ENCODE results near the gene NDEL1. TPM values are rescaled to one million over a fixed set of nuclear protein-coding genes. Genes with fewer than 3 reads are reported as not detected.

Gene NDEL1
- total and polyA plus RNA-seq, 9 of the 15 experiments (the other 6 are each of a cell fraction or from before 2014, with no cell fraction given): 0.86 to 30.5 (median 22.7) TPM

- TF ChIP-seq, protein P1, sequence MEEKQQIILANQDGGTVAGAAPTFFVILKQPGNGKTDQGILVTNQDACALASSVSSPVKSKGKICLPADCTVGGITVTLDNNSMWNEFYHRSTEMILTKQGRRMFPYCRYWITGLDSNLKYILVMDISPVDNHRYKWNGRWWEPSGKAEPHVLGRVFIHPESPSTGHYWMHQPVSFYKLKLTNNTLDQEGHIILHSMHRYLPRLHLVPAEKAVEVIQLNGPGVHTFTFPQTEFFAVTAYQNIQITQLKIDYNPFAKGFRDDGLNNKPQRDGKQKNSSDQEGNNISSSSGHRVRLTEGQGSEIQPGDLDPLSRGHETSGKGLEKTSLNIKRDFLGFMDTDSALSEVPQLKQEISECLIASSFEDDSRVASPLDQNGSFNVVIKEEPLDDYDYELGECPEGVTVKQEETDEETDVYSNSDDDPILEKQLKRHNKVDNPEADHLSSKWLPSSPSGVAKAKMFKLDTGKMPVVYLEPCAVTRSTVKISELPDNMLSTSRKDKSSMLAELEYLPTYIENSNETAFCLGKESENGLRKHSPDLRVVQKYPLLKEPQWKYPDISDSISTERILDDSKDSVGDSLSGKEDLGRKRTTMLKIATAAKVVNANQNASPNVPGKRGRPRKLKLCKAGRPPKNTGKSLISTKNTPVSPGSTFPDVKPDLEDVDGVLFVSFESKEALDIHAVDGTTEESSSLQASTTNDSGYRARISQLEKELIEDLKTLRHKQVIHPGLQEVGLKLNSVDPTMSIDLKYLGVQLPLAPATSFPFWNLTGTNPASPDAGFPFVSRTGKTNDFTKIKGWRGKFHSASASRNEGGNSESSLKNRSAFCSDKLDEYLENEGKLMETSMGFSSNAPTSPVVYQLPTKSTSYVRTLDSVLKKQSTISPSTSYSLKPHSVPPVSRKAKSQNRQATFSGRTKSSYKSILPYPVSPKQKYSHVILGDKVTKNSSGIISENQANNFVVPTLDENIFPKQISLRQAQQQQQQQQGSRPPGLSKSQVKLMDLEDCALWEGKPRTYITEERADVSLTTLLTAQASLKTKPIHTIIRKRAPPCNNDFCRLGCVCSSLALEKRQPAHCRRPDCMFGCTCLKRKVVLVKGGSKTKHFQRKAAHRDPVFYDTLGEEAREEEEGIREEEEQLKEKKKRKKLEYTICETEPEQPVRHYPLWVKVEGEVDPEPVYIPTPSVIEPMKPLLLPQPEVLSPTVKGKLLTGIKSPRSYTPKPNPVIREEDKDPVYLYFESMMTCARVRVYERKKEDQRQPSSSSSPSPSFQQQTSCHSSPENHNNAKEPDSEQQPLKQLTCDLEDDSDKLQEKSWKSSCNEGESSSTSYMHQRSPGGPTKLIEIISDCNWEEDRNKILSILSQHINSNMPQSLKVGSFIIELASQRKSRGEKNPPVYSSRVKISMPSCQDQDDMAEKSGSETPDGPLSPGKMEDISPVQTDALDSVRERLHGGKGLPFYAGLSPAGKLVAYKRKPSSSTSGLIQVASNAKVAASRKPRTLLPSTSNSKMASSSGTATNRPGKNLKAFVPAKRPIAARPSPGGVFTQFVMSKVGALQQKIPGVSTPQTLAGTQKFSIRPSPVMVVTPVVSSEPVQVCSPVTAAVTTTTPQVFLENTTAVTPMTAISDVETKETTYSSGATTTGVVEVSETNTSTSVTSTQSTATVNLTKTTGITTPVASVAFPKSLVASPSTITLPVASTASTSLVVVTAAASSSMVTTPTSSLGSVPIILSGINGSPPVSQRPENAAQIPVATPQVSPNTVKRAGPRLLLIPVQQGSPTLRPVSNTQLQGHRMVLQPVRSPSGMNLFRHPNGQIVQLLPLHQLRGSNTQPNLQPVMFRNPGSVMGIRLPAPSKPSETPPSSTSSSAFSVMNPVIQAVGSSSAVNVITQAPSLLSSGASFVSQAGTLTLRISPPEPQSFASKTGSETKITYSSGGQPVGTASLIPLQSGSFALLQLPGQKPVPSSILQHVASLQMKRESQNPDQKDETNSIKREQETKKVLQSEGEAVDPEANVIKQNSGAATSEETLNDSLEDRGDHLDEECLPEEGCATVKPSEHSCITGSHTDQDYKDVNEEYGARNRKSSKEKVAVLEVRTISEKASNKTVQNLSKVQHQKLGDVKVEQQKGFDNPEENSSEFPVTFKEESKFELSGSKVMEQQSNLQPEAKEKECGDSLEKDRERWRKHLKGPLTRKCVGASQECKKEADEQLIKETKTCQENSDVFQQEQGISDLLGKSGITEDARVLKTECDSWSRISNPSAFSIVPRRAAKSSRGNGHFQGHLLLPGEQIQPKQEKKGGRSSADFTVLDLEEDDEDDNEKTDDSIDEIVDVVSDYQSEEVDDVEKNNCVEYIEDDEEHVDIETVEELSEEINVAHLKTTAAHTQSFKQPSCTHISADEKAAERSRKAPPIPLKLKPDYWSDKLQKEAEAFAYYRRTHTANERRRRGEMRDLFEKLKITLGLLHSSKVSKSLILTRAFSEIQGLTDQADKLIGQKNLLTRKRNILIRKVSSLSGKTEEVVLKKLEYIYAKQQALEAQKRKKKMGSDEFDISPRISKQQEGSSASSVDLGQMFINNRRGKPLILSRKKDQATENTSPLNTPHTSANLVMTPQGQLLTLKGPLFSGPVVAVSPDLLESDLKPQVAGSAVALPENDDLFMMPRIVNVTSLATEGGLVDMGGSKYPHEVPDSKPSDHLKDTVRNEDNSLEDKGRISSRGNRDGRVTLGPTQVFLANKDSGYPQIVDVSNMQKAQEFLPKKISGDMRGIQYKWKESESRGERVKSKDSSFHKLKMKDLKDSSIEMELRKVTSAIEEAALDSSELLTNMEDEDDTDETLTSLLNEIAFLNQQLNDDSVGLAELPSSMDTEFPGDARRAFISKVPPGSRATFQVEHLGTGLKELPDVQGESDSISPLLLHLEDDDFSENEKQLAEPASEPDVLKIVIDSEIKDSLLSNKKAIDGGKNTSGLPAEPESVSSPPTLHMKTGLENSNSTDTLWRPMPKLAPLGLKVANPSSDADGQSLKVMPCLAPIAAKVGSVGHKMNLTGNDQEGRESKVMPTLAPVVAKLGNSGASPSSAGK (IDR thresholded peaks at IDR 0.05): no peak
- TF ChIP-seq ZNF695 (CRISPR knock-in tag; IDR thresholded peaks at IDR 0.05) (no peak), RB1 (IDR thresholded peaks at IDR 0.05; ENCODE audit: low read depth) (no peak), ZNF785 (CRISPR knock-in tag; IDR thresholded peaks at IDR 0.05) (no peak), ELF2 (CRISPR knock-in tag; IDR thresholded peaks at IDR 0.05) (no peak), EWSR1 (IDR thresholded peaks at IDR 0.05; ENCODE audit: borderline replicate concordance, low read depth, partially characterized antibody) (no peak), CREBBP (IDR thresholded peaks at IDR 0.05; ENCODE audit: low read depth, low read length) (no peak), NFIX (CRISPR knock-in tag; IDR thresholded peaks at IDR 0.05; ENCODE audit: low read depth) (no peak), RAD21 (CRISPR knock-in tag; conservative IDR thresholded peaks at IDR 0.05 in 1 of 2, IDR thresholded peaks at IDR 0.05 in 1 of 2) (no peak), ZNF280B (CRISPR knock-in tag; IDR thresholded peaks at IDR 0.05) (no peak), THAP7 (CRISPR knock-in tag; IDR thresholded peaks at IDR 0.05) (no peak)
- TF ChIP-seq, protein P2, sequence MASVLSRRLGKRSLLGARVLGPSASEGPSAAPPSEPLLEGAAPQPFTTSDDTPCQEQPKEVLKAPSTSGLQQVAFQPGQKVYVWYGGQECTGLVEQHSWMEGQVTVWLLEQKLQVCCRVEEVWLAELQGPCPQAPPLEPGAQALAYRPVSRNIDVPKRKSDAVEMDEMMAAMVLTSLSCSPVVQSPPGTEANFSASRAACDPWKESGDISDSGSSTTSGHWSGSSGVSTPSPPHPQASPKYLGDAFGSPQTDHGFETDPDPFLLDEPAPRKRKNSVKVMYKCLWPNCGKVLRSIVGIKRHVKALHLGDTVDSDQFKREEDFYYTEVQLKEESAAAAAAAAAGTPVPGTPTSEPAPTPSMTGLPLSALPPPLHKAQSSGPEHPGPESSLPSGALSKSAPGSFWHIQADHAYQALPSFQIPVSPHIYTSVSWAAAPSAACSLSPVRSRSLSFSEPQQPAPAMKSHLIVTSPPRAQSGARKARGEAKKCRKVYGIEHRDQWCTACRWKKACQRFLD (CRISPR knock-in tag; IDR thresholded peaks at IDR 0.05): no peak
Observed at GRCh38 chr17:8436169-8436843, 622 bp downstream of the NDEL1 start (continued).

Data from K562 (cell line).